Renal pelvis (tissue), 4 donors: Measurements from ENCODE around the gene NPAS3. TPM values are rescaled to one million over a fixed set of nuclear protein-coding genes. Genes with fewer than 3 reads are reported as not detected.
A peak's percentile ranks its signal among the peaks of the same experiment; 100 is the strongest.
"Not testable (repeated sequence)": the region's sequence is repeated elsewhere in the genome, so short reads cannot be mapped to it uniquely, and the experiment has no call there.

Experiments used
- DNase-seq: peaks from one replicate; pipeline ENCODE4 v3.0.0-alpha.2; 2013
- polyA plus RNA-seq, 3 donors: library from polyadenylated mRNA; unstranded; fragments of 120-200 nt; gene quantifications; one replicate each; pipeline ENCODE4 v1.2.1, GENCODE V29; 2013; ENCODE audit not compliant: insufficient read length in 3 of 3

NPAS3 gene
- polyA plus RNA-seq, 3 donors = 8.7 to 9.6 (median 9.0) TPM

GRCh38 chr14:33068626-33069025 is 129.9 kb downstream of the NPAS3 start:
- no peak for DNase-seq

GRCh38 chr14:33070475-33070874 is 131.8 kb downstream of the NPAS3 start:
- no peak for DNase-seq

- no peak for DNase-seq
Observed at GRCh38 chr14:33073023-33073422, 134.3 kb downstream of the NPAS3 start.

- no peak for DNase-seq
Observed at GRCh38 chr14:33081259-33081658, 142.6 kb downstream of the NPAS3 start.

- DNase-seq = no peak
Observed at GRCh38 chr14:33085799-33086198, 147.1 kb downstream of the NPAS3 start.

- not testable (repeated sequence) for DNase-seq
Observed at GRCh38 chr14:33088274-33088673, 149.6 kb downstream of the NPAS3 start.

- no peak for DNase-seq
Observed at GRCh38 chr14:33098016-33098415, 159.3 kb downstream of the NPAS3 start.

GRCh38 chr14:33103489-33103888 is 164.8 kb downstream of the NPAS3 start:
- no peak for DNase-seq

GRCh38 chr14:33103966-33104365 is 165.3 kb downstream of the NPAS3 start:
- no peak for DNase-seq

- DNase-seq = no peak
Observed at GRCh38 chr14:33110737-33111443, 172.2 kb downstream of the NPAS3 start.

GRCh38 chr14:33114331-33114730 is 175.7 kb downstream of the NPAS3 start:
- DNase-seq = no peak

- peak; percentile 43 for DNase-seq
Observed at GRCh38 chr14:33118668-33119067, 180.0 kb downstream of the NPAS3 start.

GRCh38 chr14:33120341-33120740 is 181.7 kb downstream of the NPAS3 start:
- no peak for DNase-seq

- no peak for DNase-seq
Observed at GRCh38 chr14:33120966-33121365, 182.3 kb downstream of the NPAS3 start.

- no peak for DNase-seq
Observed at GRCh38 chr14:33123281-33123680, 184.6 kb downstream of the NPAS3 start.

- DNase-seq = no peak
Observed at GRCh38 chr14:33126433-33126832, 187.8 kb downstream of the NPAS3 start.

GRCh38 chr14:33127531-33127930 is 188.9 kb downstream of the NPAS3 start:
- no peak for DNase-seq

- no peak for DNase-seq
Observed at GRCh38 chr14:33131801-33132200, 193.1 kb downstream of the NPAS3 start.

- no peak for DNase-seq
Observed at GRCh38 chr14:33134162-33134561, 195.5 kb downstream of the NPAS3 start.

GRCh38 chr14:33134975-33135374 is 196.3 kb downstream of the NPAS3 start:
- DNase-seq = no peak

GRCh38 chr14:33150666-33151428 is 212.2 kb downstream of the NPAS3 start:
- no peak for DNase-seq

- no peak for DNase-seq
Observed at GRCh38 chr14:33163109-33163508, 224.4 kb downstream of the NPAS3 start.

GRCh38 chr14:33163600-33163999 is 224.9 kb downstream of the NPAS3 start:
- DNase-seq = no peak
